GM19043 (cell line): ENCODE data around the gene CLDN14.
A peak's percentile ranks its signal among the peaks of the same experiment; 100 is the strongest.

Experiments used
- ATAC-seq: cut with Tn5 transposase; IDR thresholded peaks from one replicate; pipeline ENCODE4 v1.9.1; 2021; ENCODE audit warnings: low read depth; ENCODE audit not compliant: unreplicated experiment

The CLDN14 gene

DNA sequence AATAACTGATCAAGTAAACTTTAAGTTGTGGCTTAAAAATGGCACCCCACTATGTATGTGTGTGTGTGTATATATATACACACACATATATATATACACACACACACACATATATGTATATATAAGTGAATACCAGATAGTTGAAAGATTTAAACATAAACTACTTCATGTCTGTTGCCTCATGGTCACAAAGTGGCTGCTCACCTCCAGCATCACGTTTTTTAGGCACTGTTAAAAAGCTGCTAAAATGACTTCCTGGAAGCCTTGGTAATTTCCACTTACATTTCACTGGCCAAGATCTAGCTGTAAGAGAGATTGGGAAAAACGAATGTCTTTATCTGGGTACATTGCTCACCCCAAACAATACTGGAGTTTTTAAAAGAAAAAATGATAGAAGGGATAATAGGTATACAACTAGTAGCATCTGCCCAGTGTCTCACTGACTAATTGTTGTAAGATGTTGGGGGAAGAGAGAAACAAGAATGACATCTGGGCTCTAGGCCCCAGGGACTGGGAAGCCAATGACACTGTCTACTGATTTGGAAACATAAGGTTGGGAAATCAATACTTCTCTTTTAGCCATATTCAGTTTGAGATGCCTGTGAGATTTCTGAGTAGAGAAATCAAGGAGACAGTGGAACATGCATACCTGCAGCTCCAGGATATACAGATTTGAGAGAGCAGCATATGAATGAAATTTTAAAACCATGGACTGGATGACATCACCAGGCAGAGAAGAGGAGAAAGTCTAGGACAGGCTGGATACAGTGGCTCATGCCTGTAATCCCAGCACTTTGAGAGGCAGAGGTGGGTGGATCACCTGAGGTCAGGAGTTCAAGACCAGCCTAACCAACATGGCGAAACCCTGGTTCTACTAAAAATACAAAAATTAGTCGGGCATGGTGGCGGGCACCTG, 42.8 kb downstream of the CLDN14 start:
- no peak for ATAC-seq

DNA sequence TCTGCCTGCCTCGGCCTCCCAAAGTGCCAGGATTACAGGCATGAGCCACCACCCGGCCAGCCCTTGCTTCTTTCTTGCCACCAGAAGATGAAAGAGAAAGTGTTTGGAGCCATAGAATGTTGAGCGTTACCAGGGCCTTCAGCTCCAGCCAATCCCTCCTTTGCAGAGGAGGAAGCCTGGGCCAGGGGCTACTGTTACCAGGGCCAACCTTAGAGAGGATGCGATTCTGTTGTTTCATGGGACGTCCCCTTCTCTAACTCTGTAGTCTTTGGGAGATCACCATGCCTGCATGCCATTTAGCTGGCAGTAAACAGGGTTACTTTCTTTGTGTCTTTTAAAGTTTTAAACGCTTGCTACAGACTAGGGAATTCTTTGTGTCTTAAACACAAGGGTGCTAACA, 45.8 kb downstream of the CLDN14 start:
- ATAC-seq = no peak

DNA sequence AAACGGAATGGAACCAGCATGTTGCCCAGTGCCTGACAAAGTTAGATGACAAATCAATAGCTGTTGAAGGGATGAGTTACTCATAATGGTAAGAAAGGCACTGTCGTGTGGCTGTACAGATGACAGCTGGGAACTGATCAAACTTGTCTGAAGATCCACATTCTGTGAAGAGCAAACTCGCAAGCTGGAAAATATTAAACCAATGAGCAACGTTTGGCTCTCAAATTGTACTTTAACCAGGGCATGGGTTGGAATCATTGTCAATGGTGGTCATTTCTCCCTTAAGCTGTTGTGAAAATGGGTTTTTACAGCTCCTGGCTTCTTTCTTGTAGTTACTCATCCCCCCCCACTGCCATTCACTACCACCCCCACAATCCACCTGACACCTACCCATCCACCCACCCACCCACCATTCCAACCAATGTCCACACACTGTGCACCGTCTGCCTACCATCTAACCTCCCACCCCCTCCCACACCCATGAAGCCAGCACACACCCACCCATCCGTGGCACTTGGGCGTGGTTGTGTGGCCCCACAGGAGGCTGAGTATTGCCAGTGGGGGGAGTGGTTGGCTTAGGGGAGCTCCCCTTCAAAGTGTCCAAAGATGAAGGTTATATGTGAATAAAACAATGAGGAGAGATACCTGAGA, 46.7 kb downstream of the CLDN14 start:
- no peak for ATAC-seq

DNA sequence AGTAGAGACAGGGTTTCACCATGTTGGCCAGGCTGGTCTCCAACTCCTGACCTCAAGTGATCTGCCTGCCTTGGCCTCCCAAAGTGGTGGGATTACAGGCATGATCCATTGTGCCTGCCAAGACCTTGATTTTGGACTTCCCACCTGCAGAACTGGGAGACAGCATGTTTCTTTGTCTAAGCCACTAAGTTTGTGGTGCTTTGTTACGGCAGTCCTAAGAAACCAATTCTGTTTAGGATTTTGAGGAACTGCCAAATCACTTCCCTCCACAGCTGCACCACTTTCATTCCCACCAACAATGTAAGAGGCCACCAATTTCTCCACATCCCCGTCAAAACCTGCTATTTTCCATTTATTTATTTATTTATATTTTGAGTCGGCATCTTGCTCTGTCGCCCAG, 48.7 kb downstream of the CLDN14 start:
- ATAC-seq = no peak

DNA sequence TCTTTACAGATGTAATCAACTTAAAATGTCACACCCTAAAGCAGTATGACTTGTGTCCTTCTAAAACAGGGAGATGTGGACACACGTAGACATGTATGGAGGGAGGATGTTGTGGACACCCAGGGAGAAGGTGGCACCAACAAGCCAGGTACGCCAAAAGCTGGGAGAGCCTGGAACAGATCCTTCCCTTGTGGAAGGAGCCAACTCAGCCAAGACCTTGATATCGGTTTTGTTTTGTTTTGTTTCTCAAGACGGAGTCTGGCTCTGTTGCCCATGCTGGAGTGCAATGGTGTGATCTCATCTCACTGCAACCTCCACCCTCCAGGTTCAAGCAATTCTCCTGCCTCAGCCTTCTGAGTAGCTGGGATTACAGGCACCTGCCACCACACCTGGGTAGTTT, 49.1 kb downstream of the CLDN14 start:
- ATAC-seq = no peak

DNA sequence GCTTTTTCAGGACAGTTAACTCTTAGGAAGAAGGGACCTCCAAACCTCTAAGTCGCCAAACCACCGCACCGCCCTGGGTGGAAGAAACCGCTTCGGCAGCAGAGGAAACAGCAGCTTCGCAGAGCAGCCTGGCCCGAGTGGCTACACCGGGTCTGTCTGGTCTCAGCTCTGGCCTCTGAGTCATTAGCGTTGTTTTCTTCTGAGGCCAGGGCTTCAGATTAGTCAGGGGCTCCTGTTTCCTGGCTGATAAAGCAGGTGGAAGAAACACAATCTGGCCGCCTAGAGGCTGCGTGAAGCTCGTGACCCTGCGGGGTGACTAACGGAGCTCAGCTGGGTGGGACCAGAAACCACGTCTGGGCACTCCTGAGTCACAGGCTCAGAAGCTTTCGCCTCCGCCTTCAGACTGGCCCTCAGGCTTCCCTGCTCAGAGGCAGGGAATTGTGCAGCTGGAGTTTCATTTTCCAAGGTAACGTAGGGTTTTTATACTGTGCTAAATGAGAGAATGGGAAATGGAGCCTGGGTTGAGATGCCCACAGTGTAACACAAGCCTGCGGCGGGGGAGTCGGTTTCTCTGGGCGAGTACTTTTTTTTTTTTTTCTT, 49.9 kb downstream of the CLDN14 start:
- peak; percentile 90 for ATAC-seq

DNA sequence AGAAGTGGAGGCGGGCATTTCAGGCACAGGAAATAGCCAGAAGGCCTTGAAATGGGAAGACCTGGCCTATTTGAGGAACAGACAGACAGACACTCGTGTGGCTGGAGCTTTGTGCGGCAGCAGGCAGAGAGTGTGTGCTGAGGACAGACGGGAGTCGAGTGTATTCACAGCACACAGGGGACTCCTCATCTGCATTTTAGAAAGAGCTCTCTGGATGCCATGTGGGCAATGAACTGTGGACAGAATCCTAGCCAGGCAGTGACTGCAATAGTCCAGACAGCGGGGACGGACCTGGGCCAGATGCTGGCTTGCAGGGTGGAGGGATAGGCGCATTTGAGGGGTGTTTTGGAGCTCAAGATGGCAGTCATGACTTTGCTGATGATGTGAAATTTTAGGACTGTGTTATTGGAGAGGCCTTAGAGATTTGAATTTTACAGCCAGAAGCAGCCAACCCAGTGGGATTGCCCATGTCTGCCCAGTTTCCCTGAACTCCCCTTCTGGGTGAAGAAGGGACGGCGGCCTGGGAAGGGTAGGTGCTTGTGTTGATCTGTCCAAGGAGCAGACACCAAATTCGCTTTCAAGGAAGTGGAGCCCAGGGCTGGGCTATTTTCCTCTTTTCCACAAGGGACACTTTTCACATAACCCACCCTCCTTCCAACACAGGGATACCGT, 51.0 kb downstream of the CLDN14 start:
- no peak for ATAC-seq

DNA sequence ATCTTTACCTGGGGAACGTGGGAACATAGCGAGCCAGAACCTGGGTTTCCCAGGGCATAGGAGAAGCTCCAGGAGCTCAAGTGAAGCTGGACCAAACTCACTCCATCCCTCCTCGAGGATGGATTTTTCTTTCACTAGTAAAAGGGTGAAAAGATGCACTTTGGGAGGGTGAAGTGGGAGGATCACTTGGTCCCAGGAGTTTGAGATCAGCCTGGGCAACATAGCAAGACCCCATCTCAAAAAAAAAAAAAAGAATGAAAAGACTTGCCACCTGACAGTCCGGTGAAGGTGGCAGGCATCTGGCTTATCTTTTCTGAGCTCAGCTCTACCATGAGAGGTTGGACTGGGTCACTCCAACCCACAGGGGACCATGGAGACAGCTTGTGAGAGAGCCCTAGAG, 52.4 kb downstream of the CLDN14 start:
- no peak for ATAC-seq

DNA sequence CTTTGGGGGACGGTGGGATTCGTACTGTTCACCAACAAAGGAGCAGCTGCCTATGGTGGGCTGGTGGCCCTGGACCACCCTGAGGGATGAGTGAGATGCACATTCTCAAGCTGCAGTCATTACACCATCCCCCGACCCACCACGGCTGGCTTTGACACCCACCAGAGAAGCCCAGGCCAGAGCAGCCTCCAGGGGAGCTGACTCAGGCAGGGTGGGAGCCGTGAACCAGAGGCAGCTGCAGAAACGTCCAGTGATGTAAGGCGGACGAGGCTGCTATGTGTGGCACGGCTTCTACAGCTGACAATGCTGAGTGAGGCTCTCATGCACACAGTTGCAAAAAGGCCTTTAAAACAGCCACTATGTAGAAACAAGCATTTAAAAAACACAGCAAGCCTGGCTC, 54.6 kb downstream of the CLDN14 start:
- no peak for ATAC-seq

DNA sequence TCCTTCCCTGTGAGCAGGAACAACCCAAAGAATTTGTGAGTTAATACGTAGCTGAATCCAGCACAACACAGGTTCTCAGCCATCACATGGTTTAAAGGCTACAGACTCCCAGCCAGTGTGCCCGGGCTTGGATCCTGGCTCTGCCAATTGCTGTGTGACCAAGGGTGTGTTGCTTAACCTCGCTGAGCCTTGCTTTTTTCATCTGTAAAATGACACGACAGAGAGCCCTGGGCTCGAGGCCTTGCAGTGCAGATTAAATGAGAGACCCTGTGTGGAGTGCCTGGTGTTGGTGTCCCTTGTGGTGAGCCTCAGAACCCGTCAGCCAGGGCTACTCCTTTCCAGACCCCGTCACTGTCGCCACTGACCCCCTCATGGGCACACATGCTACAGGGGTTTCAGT, 55.3 kb downstream of the CLDN14 start:
- ATAC-seq = no peak

DNA sequence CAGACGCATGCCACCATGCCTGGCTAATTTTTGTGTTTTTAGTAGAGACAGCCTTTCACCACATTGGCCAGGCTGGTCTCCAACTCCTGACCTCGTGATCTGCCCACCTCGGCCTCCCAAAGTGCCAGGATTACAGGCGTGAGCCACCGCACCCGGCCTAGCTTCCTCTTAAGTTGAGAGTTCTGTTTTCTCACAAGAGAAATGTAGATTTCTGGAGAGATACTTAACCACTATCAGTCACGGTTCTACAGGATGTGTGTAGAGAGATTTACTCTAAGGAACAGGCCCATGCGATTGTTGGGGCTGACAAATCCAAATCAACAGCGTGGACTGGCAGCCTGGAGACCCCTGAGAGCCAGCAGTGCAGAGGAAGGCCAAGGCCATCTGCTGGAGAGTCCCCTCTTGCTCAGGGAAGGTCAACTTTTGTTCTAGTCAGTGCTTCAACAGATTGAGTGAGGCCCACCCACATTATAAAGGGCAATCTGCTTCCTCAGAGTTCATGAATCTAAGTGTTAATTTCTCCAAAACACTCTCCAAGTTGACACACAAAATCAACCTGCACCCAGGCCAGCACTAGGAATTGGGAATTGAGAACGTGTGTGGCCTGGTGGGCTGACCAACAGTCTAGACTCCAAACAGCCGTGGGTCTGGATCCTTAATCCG, 56.0 kb downstream of the CLDN14 start:
- no peak for ATAC-seq

DNA sequence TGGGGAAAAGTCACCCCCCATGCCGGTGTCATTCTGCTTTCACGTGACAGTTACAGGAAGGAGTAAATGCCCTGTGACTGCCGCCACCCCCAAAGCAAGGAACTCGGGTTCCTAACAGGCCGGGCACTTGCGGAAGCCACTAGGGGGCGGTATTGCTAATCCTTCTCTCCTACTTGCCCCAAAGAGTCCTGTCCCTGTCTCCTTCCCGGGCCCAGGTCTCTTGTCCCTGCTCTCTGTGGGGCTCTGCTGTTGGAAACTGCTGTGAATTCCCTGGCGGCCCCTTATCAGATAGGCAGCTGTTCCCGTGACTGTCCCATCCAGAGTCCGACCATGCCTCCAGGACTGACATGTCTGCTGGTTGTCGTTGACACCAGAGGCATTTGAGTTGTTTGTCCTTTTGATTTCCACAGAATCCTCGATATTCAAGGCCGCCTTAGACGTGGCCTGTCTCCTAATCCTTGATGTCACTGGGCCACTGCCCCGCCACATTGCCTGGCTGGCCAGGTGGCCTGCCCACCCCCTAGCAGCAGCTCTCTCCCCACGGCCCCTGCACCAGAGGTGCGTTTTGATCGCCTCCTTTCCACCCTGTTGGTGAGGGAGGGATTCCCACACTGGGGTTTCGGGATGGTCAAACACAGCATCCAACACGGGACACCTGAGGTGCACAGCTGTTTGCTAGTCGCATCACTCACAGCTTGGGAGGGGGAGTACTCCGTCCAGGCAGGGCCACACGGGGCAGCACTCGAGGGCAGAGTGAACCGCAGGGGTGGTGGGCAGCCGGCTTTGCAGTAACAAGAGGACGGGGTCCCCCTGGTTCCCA, 57.4 kb downstream of the CLDN14 start:
- no peak for ATAC-seq

DNA sequence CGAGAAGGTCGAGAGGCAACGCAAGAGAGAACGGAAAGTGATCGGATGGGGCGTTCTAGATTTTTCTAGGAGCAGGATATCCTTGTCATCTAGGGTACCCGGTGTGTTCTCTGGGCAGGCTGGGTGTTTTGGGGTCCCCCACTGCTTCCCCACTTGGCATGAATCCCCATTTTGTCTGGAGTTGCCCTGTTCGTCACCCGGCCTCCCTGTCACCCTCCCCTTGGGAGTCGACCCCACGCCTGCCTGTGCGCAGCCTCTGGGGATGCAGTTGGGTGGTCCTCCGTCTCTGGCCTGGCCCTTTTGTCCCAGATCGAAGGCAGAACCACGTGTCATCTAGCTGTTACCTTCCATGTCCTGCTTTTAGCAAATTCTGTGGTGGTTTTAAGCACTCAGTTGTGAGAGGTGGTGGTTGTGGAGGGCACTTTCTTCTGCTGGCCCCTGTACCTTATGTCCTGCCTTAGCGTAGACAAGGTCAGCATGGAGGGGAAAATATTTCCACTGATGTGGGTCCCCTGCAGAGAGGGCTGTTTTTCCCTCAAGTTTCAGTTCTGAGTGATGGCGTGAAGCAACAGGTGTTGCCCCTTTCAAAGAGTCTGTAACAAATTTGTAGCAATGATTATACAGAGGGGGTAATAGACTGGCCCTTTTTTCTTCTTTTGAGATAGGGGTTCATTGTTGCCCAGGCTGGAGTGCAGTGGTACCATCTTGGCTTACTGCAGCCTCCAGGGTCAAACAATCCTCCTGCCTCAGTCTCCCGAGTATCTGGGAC, 59.2 kb downstream of the CLDN14 start:
- no peak for ATAC-seq

DNA sequence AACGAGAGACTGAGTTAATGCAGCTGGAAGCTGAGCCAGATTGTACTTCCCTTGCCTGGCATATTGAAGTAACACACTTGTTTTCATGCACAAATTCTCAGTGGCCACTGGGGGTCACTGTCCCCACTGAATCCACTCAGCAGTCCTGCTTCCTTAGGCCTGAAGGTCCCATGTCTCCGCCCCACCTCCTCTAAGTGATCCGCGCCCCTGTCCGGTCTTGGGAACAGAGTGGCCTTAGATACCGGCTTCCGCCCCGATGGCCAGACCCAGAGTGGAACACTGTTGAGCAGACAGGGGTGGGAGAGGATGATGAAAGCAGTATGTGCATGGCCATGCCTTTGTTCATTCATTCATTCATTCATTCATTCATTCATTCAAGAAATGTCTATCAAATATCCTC, 59.9 kb downstream of the CLDN14 start:
- ATAC-seq = no peak

DNA sequence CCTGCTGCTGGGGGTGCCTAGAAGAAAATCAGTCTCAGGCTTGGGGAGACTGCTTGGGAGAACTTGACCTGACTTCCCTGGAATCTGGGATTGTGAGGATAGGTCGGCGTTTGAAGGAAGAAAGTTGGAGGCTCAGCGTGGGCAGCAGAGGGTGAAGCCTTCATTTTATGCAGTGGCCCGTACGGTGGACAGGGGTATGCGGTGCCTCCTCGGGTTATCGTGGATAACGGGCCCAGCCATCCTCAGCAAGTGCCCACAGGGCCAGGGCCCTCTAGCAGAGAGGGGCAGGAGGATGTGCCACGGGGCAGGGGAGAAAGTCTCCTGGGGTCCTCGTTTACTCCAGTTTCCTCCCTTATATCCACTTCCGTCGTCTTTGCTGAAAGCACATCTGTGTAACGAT, 60.7 kb downstream of the CLDN14 start:
- no peak for ATAC-seq

DNA sequence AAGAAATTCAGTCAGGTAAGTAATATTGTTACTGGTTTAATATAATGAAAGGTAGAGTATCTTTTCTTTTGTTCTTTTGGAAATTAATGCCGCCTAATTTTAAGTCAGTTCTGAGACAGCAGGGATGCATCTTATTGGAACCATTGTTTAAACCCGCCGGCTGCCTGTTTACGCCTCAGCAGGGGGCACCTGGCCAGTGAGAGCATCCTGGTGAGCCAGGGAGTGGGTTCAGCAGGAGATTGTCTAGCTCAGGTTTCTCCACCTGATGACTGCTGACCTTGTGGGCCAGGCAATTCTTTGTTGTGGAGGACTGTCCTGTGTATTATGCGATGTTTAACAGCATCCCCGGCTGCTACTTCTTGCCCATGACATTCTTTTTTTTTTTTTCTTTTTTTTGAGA, 64.5 kb downstream of the CLDN14 start:
- ATAC-seq = no peak

DNA sequence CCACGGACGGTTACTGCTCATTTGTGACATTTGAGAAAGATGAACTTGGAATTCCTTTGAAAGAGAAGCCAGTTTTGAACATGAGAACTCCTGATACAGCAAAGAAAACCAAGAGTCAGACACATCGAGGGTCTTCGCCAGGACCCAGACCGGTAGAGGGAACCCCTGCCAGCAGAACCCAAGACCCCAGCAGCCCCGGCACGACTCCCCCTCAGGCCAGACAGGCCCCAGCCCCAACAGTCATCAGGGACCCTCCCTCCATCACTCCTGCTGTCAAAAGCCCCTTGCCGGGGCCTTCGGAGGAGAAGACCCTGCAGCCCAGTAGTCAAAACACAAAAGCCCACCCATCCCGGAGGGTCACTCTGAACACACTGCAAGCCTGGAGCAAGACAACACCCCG, 67.0 kb downstream of the CLDN14 start:
- ATAC-seq = no peak

DNA sequence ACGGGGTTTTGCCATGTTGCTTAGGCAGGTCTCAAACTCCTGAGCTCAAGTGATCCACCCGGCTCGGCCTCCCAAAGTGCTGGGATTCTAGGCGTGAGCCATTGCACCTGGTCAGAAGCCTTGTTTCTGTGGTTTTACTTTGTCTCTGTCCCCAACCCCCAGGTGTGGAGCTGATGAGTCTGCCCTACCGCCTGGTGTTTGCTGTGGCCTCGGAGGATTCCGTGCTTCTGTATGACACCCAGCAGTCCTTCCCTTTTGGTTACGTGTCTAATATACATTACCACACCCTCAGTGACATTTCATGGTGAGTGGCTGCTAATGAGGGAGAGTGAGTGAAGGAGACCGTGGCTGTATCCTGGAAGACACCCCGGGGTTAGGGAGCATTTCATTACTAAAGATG, 68.6 kb downstream of the CLDN14 start:
- ATAC-seq = no peak
